Ishikawa (cell line): ENCODE measurements around the gene PARD3B.

Source experiments
- CEBPB ChIP-seq: IDR thresholded peaks from 2 replicates; pipeline ENCODE4 v1.6.1; 2012
- CREB1 ChIP-seq: IDR thresholded peaks from 2 replicates; pipeline ENCODE4 v1.6.1; 2012; ENCODE audit warnings: low read depth
- EGR1 ChIP-seq: IDR thresholded peaks from 2 replicates; pipeline ENCODE4 v1.6.1; 2012
- EP300 ChIP-seq: IDR thresholded peaks from 2 replicates; pipeline ENCODE4 v1.6.1; 2012; ENCODE audit warnings: borderline replicate concordance
- FOXM1 ChIP-seq: IDR thresholded peaks from 2 replicates; pipeline ENCODE4 v1.6.1; 2012; ENCODE audit warnings: low read depth, borderline replicate concordance
- MAX ChIP-seq: IDR thresholded peaks from 2 replicates; pipeline ENCODE4 v1.6.1; 2012
- NFIC ChIP-seq: IDR thresholded peaks from 2 replicates; pipeline ENCODE4 v1.6.1; 2012
- RAD21 ChIP-seq: IDR thresholded peaks from 2 replicates; pipeline ENCODE4 v1.6.1; 2012; ENCODE audit warnings: low read depth
- REST ChIP-seq: IDR thresholded peaks from 2 replicates; pipeline ENCODE4 v1.6.1; 2012; ENCODE audit warnings: low read depth, mild to moderate bottlenecking
- TAF1 ChIP-seq: IDR thresholded peaks from 2 replicates; pipeline ENCODE4 v1.6.1; 2012; ENCODE audit warnings: low read depth, mild to moderate bottlenecking
- TCF12 ChIP-seq: IDR thresholded peaks from 2 replicates; pipeline ENCODE4 v1.6.1; 2012; ENCODE audit warnings: low read depth
- TEAD4 ChIP-seq: IDR thresholded peaks from 2 replicates; pipeline ENCODE4 v1.6.1; 2012
- USF1 ChIP-seq: IDR thresholded peaks from 2 replicates; pipeline ENCODE4 v1.6.1; 2012
- YY1 ChIP-seq: IDR thresholded peaks from 2 replicates; pipeline ENCODE4 v1.6.1; 2012; ENCODE audit warnings: low read depth
- ZBTB7A ChIP-seq: IDR thresholded peaks from 2 replicates; pipeline ENCODE4 v1.6.1; 2012; ENCODE audit warnings: low read depth

The PARD3B gene

GRCh38 chr2:204972606-204973336, 427.5 kb downstream of the PARD3B start:
- TF ChIP-seq TEAD4 (no peak), CEBPB (no peak), REST (no peak), CREB1 (no peak), EP300 (no peak), TCF12 (no peak)

- TF ChIP-seq YY1 (no peak), CREB1 (no peak), EGR1 (no peak), RAD21 (no peak), FOXM1 (no peak)
Observed at GRCh38 chr2:204973616-204974015, 428.3 kb downstream of the PARD3B start.

GRCh38 chr2:204974487-204974886, 429.2 kb downstream of the PARD3B start:
- no peak for TF ChIP-seq YY1

- no peak for TF ChIP-seq EP300
- TF ChIP-seq RAD21: no peak
- TF ChIP-seq TCF12: no peak
- TF ChIP-seq REST: no peak
- TF ChIP-seq TAF1: no peak
- no peak for TF ChIP-seq YY1
- no peak for TF ChIP-seq USF1
- TF ChIP-seq TEAD4: no peak
- no peak for TF ChIP-seq FOXM1
- no peak for TF ChIP-seq ZBTB7A
Observed at GRCh38 chr2:204977914-204978313, 432.6 kb downstream of the PARD3B start.

GRCh38 chr2:204982303-204982702, 437.0 kb downstream of the PARD3B start:
- no peak for TF ChIP-seq YY1
- TF ChIP-seq TEAD4: no peak
- TF ChIP-seq MAX: no peak
- no peak for TF ChIP-seq ZBTB7A
- TF ChIP-seq TCF12: no peak
- no peak for TF ChIP-seq EGR1
- TF ChIP-seq NFIC: no peak
- no peak for TF ChIP-seq FOXM1
- TF ChIP-seq CREB1: no peak
- TF ChIP-seq EP300: no peak
- no peak for TF ChIP-seq USF1
- TF ChIP-seq CEBPB: no peak
- no peak for TF ChIP-seq REST
- TF ChIP-seq RAD21: no peak
